Ectodermal cell (in vitro differentiated cells): ENCODE results near the gene ZNF77.
"Not testable (repeated sequence)": the region's sequence is repeated elsewhere in the genome, so short reads cannot be mapped to it uniquely, and the experiment has no call there.

Experiments
- H3K27ac ChIP-seq: 2 replicates; pipeline ENCODE4 v1.7.0; 2013; ENCODE audit warnings: mild to moderate bottlenecking, low read depth, low read length; ENCODE audit not compliant: insufficient read depth, poor library complexity, severe bottlenecking
- H3K27me3 ChIP-seq: 2 replicates; pipeline ENCODE4 v1.7.0; 2013; ENCODE audit warnings: mild to moderate bottlenecking, low read length; ENCODE audit not compliant: insufficient read depth, control insufficient read depth, poor library complexity, severe bottlenecking
- H3K36me3 ChIP-seq: one replicate; pipeline ENCODE4 v1.7.0; 2013; ENCODE audit warnings: low read length; ENCODE audit not compliant: control insufficient read depth, insufficient read depth
- H3K4me1 ChIP-seq: one replicate; pipeline ENCODE4 v1.7.0; 2013; ENCODE audit warnings: low read length; ENCODE audit not compliant: control insufficient read depth, insufficient read depth
- H3K4me3 ChIP-seq: 2 replicates; pipeline ENCODE4 v1.7.0; 2013; ENCODE audit warnings: low read depth, low read length, control low read depth; ENCODE audit not compliant: insufficient read depth
- H3K9me3 ChIP-seq: 2 replicates; pipeline ENCODE4 v1.7.0; 2013; ENCODE audit warnings: mild to moderate bottlenecking, low read length, moderate library complexity; ENCODE audit not compliant: control insufficient read depth
- WGBS, 2 experiments: methylation state at CpG; one replicate each; pipeline ENCODE4 v1.1.7; 2013; ENCODE audit warnings: missing lambda C conversion rate in 2 of 2; 5-methylcytosine and 5-hydroxymethylcytosine counted together

Gene ZNF77

DNA sequence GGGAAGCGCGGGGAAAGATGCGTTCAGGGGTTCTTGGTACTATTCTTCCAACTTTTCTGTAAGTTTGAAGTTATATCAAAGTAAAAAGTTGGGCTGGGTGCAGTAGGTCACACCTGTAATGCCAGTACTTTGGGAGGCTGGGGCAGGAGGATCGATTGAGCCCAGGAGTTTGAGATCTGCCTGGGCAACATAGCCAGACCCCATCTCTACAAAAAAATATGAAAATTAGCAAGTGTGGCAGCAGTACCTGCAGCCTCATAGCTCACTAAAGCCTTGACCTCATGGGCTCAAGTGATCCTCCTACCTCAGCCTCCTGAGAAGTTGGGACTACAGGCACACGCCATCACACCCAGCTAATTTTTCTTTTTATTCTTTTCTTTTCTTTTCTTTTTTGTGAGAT, 12.4 kb upstream of the ZNF77 start:
- 91 to 93% methylated on average over 5 of the region's 5 CpGs for WGBS, 2 experiments
- H3K27ac ChIP-seq = no peak overlapping the region
- no peaks in the 10 kb centered on the region for H3K4me1 ChIP-seq
- no peaks in the 10 kb centered on the region for H3K9me3 ChIP-seq
- no peaks in the 10 kb centered on the region for H3K27me3 ChIP-seq
- H3K4me3 ChIP-seq = no peak overlapping the region
- H3K36me3 ChIP-seq = no peaks in the 10 kb centered on the region

- Histone ChIP-seq H3K36me3 (no peaks in the 10 kb centered on the region), H3K4me1 (peaks cover 6% of the 10 kb centered on the region), H3K9me3 (no peaks in the 10 kb centered on the region), H3K27me3 (no peaks in the 10 kb centered on the region), H3K4me3 (no peak overlapping the region), H3K27ac (no peak overlapping the region)
- 87% methylated on average over 8 to 9 of the region's 9 CpGs for WGBS, 2 experiments
These were observed 8.2 kb upstream of the ZNF77 start for GRCh38 chr19:2952953-2953481.

- H3K4me1 ChIP-seq = peaks cover 6% of the 10 kb centered on the region
- WGBS, 2 experiments = 0% methylated on average over 53 of the region's 53 CpGs
- no peaks in the 10 kb centered on the region for H3K27me3 ChIP-seq
These were observed 5.7 kb upstream of the ZNF77 start for GRCh38 chr19:2950286-2951124.

GRCh38 chr19:2949939-2950285, 5.1 kb upstream of the ZNF77 start:
- Histone ChIP-seq H3K36me3 (no peaks in the 10 kb centered on the region), H3K27ac (peak overlapping the region; percentile 9), H3K27me3 (no peaks in the 10 kb centered on the region), H3K9me3 (no peaks in the 10 kb centered on the region), H3K4me3 (peak overlapping the region; percentile 89), H3K4me1 (peaks cover 6% of the 10 kb centered on the region)
- 10 to 12% methylated on average over 11 of the region's 11 CpGs for WGBS, 2 experiments

More at GRCh38 chr19:2950286-2951124, 5.7 kb upstream of the ZNF77 start:
- Histone ChIP-seq H3K36me3 (no peaks in the 10 kb centered on the region), H3K9me3 (no peaks in the 10 kb centered on the region), H3K27ac (peak overlapping the region; percentile 9), H3K4me3 (peak overlapping the region; percentile 89)

DNA sequence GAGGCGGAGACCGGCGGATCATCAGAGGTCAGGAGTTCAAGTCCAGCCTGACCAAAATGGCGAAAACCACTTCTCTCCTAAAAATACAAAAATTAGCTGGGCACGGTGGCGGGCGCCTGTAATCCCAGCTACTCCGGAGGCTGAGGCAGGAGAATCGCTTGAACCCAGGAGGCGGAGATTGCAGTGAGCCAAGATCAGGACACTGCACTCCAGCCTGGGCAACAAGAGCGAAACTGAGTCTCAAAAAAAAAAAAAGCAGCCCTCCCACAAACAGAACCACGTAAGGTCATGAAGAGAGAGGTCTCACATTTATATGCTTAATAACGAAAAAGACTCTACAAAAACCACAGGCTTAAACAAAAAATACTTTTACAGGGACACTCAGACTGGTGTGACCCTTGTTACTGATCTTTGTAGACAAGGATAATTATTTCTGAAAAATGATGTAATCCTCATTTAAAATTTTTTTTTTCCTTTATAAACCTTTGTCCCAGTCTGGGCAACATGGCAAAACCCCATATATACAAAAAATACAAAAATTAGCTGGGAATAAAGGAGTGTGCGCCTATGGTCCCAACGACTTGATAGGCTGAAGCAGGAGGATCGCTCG, 909 bp upstream of the ZNF77 start:
- Histone ChIP-seq H3K4me3 (peak overlapping the region; percentile 90), H3K4me1 (peaks cover 10% of the 10 kb centered on the region), H3K27ac (no peak overlapping the region), H3K9me3 (no peaks in the 10 kb centered on the region), H3K27me3 (no peaks in the 10 kb centered on the region), H3K36me3 (no peaks in the 10 kb centered on the region)
- WGBS, 2 experiments = 68 to 70% methylated on average over 17 of the region's 17 CpGs

DNA sequence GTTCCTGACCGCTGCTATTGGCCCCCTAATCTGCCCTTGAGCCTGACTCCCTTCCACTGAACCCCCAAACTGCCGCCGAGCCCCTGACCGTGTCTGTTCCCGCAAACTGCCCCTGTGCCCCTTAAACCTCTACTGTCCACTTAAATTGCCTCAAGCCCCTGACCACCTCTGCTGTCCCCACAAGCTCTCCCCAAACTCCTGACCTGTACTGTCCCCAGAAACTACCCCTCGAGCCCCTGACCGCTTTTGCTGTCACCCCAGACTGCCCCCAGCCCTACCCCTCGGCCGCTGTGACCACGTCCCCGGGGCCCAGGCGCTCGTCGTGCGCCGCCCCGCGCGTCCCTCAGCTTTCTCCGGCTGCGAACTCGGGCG, 382 bp downstream of the ZNF77 start:
- Histone ChIP-seq H3K4me3 (peak overlapping the region; percentile 90), H3K36me3 (no peaks in the 10 kb centered on the region), H3K4me1 (peaks cover 7% of the 10 kb centered on the region), H3K27ac (no peak overlapping the region), H3K9me3 (no peaks in the 10 kb centered on the region), H3K27me3 (no peaks in the 10 kb centered on the region)
- WGBS, 2 experiments = 5 to 6% methylated on average over 23 of the region's 23 CpGs

GRCh38 chr19:2942928-2943640, 1.7 kb downstream of the ZNF77 start:
- 92% methylated on average over 14 of the region's 14 CpGs for WGBS, 2 experiments

GRCh38 chr19:2935863-2936262, 8.9 kb downstream of the ZNF77 start:
- not testable (repeated sequence) for H3K27me3 ChIP-seq, H3K4me1 ChIP-seq, H3K4me3 ChIP-seq, H3K27ac ChIP-seq
- Histone ChIP-seq H3K9me3 (peaks cover 18% of the 10 kb centered on the region), H3K36me3 (peaks cover 55% of the 10 kb centered on the region)
- 91 to 92% methylated on average over 3 to 4 of the region's 4 CpGs for WGBS, 2 experiments

More at GRCh38 chr19:2942928-2943640, 1.7 kb downstream of the ZNF77 start:
- H3K36me3 ChIP-seq = peaks cover 8% of the 10 kb centered on the region
- H3K4me3 ChIP-seq = no peak overlapping the region
- no peaks in the 10 kb centered on the region for H3K27me3 ChIP-seq
- no peak overlapping the region for H3K27ac ChIP-seq
- H3K9me3 ChIP-seq = no peaks in the 10 kb centered on the region
- peaks cover 4% of the 10 kb centered on the region for H3K4me1 ChIP-seq

GRCh38 chr19:2933490-2933910, 11.3 kb downstream of the ZNF77 start:
- 96% methylated on average over 18 of the region's 18 CpGs for WGBS, 2 experiments
- H3K4me1 ChIP-seq = no peaks in the 10 kb centered on the region
- peaks cover 51% of the 10 kb centered on the region for H3K36me3 ChIP-seq
- no peak overlapping the region for H3K27ac ChIP-seq
- no peak overlapping the region for H3K4me3 ChIP-seq
- H3K9me3 ChIP-seq = peaks cover 21% of the 10 kb centered on the region
- H3K27me3 ChIP-seq = no peaks in the 10 kb centered on the region

DNA sequence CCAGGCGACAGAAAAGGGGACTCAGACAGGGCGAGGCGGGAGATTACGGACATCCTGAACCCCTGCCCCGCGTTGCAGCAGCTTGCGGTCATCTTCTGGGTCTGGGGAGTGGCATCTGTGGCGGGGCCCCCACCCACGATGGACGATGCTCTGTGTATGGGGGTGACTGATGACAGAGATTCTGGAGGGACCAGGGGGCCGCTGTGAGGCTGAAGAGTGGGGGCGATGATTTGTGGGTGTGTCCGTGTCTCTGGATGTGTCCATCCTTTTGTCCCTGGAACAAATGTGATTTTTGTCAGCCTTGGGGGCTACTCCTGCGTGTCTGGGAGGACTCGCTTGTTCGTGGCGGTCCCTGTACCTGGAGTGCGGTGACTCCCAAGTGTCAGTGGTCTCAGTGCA, 17.7 kb downstream of the ZNF77 start:
- H3K27me3 ChIP-seq = no peaks in the 10 kb centered on the region
- H3K36me3 ChIP-seq = no peaks in the 10 kb centered on the region
- H3K9me3 ChIP-seq = peaks cover 4% of the 10 kb centered on the region
- H3K4me3 ChIP-seq = no peak overlapping the region
- 96 to 97% methylated on average over 18 of the region's 18 CpGs for WGBS, 2 experiments
- H3K4me1 ChIP-seq = no peaks in the 10 kb centered on the region
- no peak overlapping the region for H3K27ac ChIP-seq
